ENCODE measurements around the gene ORC5. TPM values are rescaled to one million over a fixed set of nuclear protein-coding genes. Genes with fewer than 3 reads are reported as not detected.
"Not testable (repeated sequence)": the region's sequence is repeated elsewhere in the genome, so short reads cannot be mapped to it uniquely, and the experiment has no call there.

The ORC5 gene
- total RNA-seq, 2 experiments from 2014 or later = 22.1 to 26.0 TPM

GRCh38 chr7:104196161-104196560, 11.7 kb downstream of the ORC5 start:
- no peak for DNase-seq
- Mint-ChIP-seq H3K36me3 (ENCODE audit: low read depth) (peaks cover 77% of the 10 kb centered on the region), H3K27me3 (no peaks in the 10 kb centered on the region), H3K27ac (peak overlapping the region; percentile 57), H3K4me1 (ENCODE audit: low read depth) (peaks cover 23% of the 10 kb centered on the region), H3K9me3 (peaks cover 3% of the 10 kb centered on the region), H3K4me3 (no peak overlapping the region)
- ChIA-PET POLR2A (no interaction called here), CTCF (interaction anchor here (1.5 kb wide), 1 partner anchor 10 kb away, joined by 4 read pairs; no protein-coding TSS in a partner anchor)
- peak; percentile 60 for ATAC-seq
- intact Hi-C loops (cut with micrococcal nuclease) = no loop called here
- TF ChIP-seq CTCF (IDR thresholded peaks at IDR 0.05) = no peak

DNA sequence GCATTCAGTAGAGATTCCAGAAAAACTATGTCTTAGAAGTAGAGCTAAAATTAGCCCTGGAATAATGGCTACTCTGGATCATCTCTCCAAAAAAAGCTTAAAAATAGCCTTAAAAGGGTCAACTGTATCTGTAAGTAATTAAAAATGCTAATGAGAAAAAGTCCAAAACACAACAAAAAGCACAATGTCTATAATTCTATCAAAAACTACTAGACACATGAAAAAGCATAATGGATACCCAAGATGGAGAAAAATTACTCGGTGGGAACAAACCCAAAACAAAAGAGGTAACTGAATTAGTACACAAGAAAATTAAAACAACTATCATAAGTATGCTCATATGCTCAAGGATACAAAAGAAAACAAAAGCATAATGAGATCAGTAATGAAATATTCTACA, 15.4 kb downstream of the ORC5 start:
- DNase-seq (no peak), ATAC-seq (no peak)
- no peaks in the 10 kb centered on the region for H3K27me3 Mint-ChIP-seq
- no peak for TF ChIP-seq CTCF (IDR thresholded peaks at IDR 0.05)
- H3K9me3 Mint-ChIP-seq = peaks cover 4% of the 10 kb centered on the region
- ChIA-PET POLR2A (no interaction called here), CTCF (no interaction called here)
- peaks cover 13% of the 10 kb centered on the region for H3K4me1 Mint-ChIP-seq (ENCODE audit: low read depth)
- intact Hi-C loops (cut with micrococcal nuclease) = no loop called here
- H3K36me3 Mint-ChIP-seq (ENCODE audit: low read depth) = peaks cover 73% of the 10 kb centered on the region
- H3K27ac Mint-ChIP-seq = no peak overlapping the region
- no peak overlapping the region for H3K4me3 Mint-ChIP-seq

GRCh38 chr7:104185346-104185745, 22.5 kb downstream of the ORC5 start:
- Mint-ChIP-seq H3K4me3 (no peak overlapping the region), H3K9me3 (peaks cover 1% of the 10 kb centered on the region), H3K36me3 (ENCODE audit: low read depth) (peaks cover 64% of the 10 kb centered on the region), H3K27me3 (no peaks in the 10 kb centered on the region), H3K27ac (no peak overlapping the region), H3K4me1 (ENCODE audit: low read depth) (no peaks in the 10 kb centered on the region)
- ChIA-PET POLR2A (no interaction called here), CTCF (no interaction called here)
- intact Hi-C loops (cut with micrococcal nuclease) = no loop called here
- TF ChIP-seq CTCF (IDR thresholded peaks at IDR 0.05) = no peak
- ATAC-seq = no peak
- DNase-seq = no peak

DNA sequence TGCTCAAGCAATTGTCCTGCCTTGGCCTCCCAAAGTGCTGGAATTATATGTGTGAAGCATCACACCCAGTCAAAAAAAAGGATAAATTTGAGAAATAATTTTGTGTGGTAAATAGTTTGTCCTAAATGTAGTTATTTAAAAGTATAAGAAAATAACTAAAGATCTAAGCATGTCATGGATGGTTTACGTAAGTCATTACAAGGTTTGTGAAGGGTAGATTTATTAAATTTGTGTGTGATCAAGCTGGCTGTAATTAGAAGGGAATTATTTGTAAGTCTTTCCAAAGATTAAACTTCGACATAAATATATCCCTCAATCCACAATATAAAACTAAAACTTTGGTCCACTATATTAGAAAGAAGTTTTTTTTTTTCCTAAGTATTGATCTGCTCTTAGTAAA, 28.6 kb downstream of the ORC5 start:
- H3K27ac Mint-ChIP-seq = no peak overlapping the region
- H3K4me1 Mint-ChIP-seq (ENCODE audit: low read depth) = no peaks in the 10 kb centered on the region
- no peak for ATAC-seq
- H3K4me3 Mint-ChIP-seq = no peak overlapping the region
- TF ChIP-seq CTCF (IDR thresholded peaks at IDR 0.05) = no peak
- POLR2A ChIA-PET = no interaction called here
- no peaks in the 10 kb centered on the region for H3K27me3 Mint-ChIP-seq
- CTCF ChIA-PET = no interaction called here
- intact Hi-C loops (cut with micrococcal nuclease) = no loop called here
- H3K9me3 Mint-ChIP-seq = peaks cover 12% of the 10 kb centered on the region
- DNase-seq = no peak
- H3K36me3 Mint-ChIP-seq (ENCODE audit: low read depth) = peaks cover 61% of the 10 kb centered on the region

DNA sequence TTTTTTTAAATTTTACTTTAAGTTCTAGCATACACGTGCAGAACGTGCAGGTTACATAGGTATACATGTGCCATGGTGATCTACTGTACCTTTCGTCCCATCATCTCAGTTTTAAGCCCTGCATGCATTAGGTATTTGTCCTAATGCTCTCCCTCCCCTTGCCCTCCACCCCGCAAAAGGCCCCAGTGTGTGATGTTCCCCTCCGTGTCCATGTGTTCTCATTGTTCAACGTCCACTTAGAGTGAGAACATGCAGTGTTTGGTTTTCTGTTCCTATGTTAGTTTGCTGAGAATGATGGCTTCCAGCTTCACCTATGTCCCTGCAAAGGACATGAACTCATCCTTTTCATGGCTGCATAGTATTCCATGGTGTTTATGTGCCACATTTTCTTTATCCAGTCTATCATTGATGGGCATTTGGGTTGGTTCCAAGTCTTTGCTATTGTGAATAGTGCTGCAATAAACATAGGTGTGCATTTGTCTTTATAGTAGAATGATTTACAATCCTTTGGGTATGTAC, 30.2 kb downstream of the ORC5 start:
- peaks cover 51% of the 10 kb centered on the region for H3K36me3 Mint-ChIP-seq (ENCODE audit: low read depth)
- ATAC-seq; H3K27me3 Mint-ChIP-seq; H3K27ac Mint-ChIP-seq; H3K4me3 Mint-ChIP-seq; H3K4me1 Mint-ChIP-seq (ENCODE audit: low read depth); CTCF ChIA-PET; DNase-seq; intact Hi-C loops (cut with micrococcal nuclease); POLR2A ChIA-PET: not testable (repeated sequence)
- peaks cover 12% of the 10 kb centered on the region for H3K9me3 Mint-ChIP-seq

DNA sequence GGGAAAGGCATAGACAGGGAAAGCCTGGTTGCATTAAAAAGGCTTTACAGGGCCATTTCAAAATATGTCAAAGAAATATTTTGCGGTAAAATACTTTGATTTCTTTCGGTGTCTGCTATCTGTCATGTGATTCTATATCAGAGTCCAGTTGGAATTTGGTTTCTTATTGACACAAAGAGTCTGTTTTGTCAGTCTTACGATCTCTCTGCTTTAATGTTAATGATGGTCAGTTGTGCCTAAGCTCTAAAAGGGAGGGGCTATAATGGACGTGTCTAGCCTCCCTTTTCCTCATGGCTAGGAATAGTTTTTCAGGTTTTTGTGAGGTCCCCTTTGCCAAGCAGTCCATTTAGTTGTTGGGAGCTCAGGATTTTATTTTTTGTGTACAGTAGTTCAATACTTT, 31.5 kb downstream of the ORC5 start:
- Mint-ChIP-seq H3K4me1 (ENCODE audit: low read depth) (no peaks in the 10 kb centered on the region), H3K36me3 (ENCODE audit: low read depth) (peaks cover 44% of the 10 kb centered on the region), H3K4me3 (no peak overlapping the region), H3K27ac (no peak overlapping the region), H3K9me3 (peaks cover 12% of the 10 kb centered on the region), H3K27me3 (no peaks in the 10 kb centered on the region)
- CTCF ChIA-PET = interaction anchor here (1.2 kb wide), 1 partner anchor 11 kb away, joined by 4 read pairs; no protein-coding TSS in a partner anchor
- TF ChIP-seq CTCF (IDR thresholded peaks at IDR 0.05) = no peak
- ATAC-seq (no peak), DNase-seq (no peak)
- POLR2A ChIA-PET = no interaction called here
- intact Hi-C loops (cut with micrococcal nuclease) = no loop called here

Data from activated CD8-positive, alpha-beta T cell treated with anti-CD3 and anti-CD28 coated beads for 36 hours (primary cell).